Measurements from ENCODE around the gene C11orf97.
A peak's percentile ranks its signal among the peaks of the same experiment; 100 is the strongest.
"Not testable (repeated sequence)": the region's sequence is repeated elsewhere in the genome, so short reads cannot be mapped to it uniquely, and the experiment has no call there.

The C11orf97 gene

GRCh38 chr11:94525546-94526324 lies 13.5 kb downstream of the C11orf97 start:
- DNase-seq, result no peak

- DNase-seq, result no peak
Measured at GRCh38 chr11:94526645-94527438, 14.6 kb downstream of the C11orf97 start.

- no peak for DNase-seq
Measured at GRCh38 chr11:94528551-94528950, 16.3 kb downstream of the C11orf97 start.

GRCh38 chr11:94532211-94532610 lies 19.9 kb downstream of the C11orf97 start:
- no peak for DNase-seq

- no peak for DNase-seq
Measured at GRCh38 chr11:94533206-94533605, 20.9 kb downstream of the C11orf97 start.

GRCh38 chr11:94533696-94534630 lies 21.7 kb downstream of the C11orf97 start:
- no peak for DNase-seq

- no peak for DNase-seq
Measured at GRCh38 chr11:94536386-94536785, 24.1 kb downstream of the C11orf97 start.

- DNase-seq, result no peak
Measured at GRCh38 chr11:94537031-94537600, 24.9 kb downstream of the C11orf97 start.

GRCh38 chr11:94539420-94539819 lies 27.2 kb downstream of the C11orf97 start:
- no peak for DNase-seq

GRCh38 chr11:94543695-94544645 lies 31.7 kb downstream of the C11orf97 start, which contains the start of gene FUT4:
Gene FUT4 (plus strand): TSS chr11:94543921. CDS start chr11:94544134, 213 bp downstream.
- DNase-seq, result peak; percentile 48

- no peak for DNase-seq
Measured at GRCh38 chr11:94544646-94545263, 32.5 kb downstream of the C11orf97 start.

- no peak for DNase-seq
Measured at GRCh38 chr11:94545264-94546161, 33.3 kb downstream of the C11orf97 start.

GRCh38 chr11:94546162-94546470 lies 33.9 kb downstream of the C11orf97 start:
- DNase-seq, result no peak

GRCh38 chr11:94546886-94547285 lies 34.6 kb downstream of the C11orf97 start:
- DNase-seq, result no peak

- DNase-seq, result no peak
Measured at GRCh38 chr11:94549146-94549545, 36.9 kb downstream of the C11orf97 start.

GRCh38 chr11:94550513-94550912 lies 38.3 kb downstream of the C11orf97 start:
- no peak for DNase-seq

- DNase-seq, result no peak
Measured at GRCh38 chr11:94553938-94554337, 41.7 kb downstream of the C11orf97 start.

GRCh38 chr11:94555752-94556329 lies 43.6 kb downstream of the C11orf97 start:
- DNase-seq, result not testable (repeated sequence)

- DNase-seq, result no peak
Measured at GRCh38 chr11:94557421-94557820, 45.2 kb downstream of the C11orf97 start.

GRCh38 chr11:94557992-94558391 lies 45.7 kb downstream of the C11orf97 start:
- DNase-seq, result no peak
